Heart left ventricle (tissue), 13 donors: ENCODE results near the gene MMP10.

Experiments used
- POLR2A ChIP-seq, 2 donors: fragments of 450-650 bp; IDR thresholded peaks; one replicate each; pipeline ENCODE4 v1.6.1; 2017; ENCODE audit warnings: antibody characterized with exemption in 2 of 2, mild to moderate bottlenecking in 2 of 2, moderate library complexity in 2 of 2
- TF ChIP-seq, protein P1 (sequence below), 12 donors: fragments of 200-600 bp; sonication (generic) in 4 of 12; IDR thresholded peaks; one replicate each; pipeline versions ENCODE4 v1.5.0 to v1.8.0; 2018 to 2022; ENCODE audit warnings: antibody characterized with exemption in 12 of 12, mild to moderate bottlenecking in 5 of 12
- donor health status: ischemic (EF 13 %, LVEDD 7.1; RV severe dilation, severe dysfunction).
- donor health status: DM: no; HTN: yes; CAD: no.
- donor health status: DM: no; HTN: no; CAD: no.
- donor health status: ischemic (EF 25% LVEDD 6.9; RV normal size, moderate dysfunction).
- donor health status: ischemic (EF 25% LVEDD 5.7; RV mildly dilated, moderate dysfunction).
- donor health status: ischemic (EF 35%, LVEDD 5.7; RV mildly dilated, moderate dysfunction).
- donor health status: nonischemic (EF 11% LVEDD 7.7; RV severe dilation, severe dysfunction).
- donor health status: DM: yes; HTN: yes; CAD: no.
- donor health status: PGD.
- donor health status: ischemic (EF 29% LVEDD 5.4; RV normal size, mild dysfunction).
- donor health status: nonischemic (EF 23%, LVEDD 6.1; RV moderate dilation, normal function).

DNA sequence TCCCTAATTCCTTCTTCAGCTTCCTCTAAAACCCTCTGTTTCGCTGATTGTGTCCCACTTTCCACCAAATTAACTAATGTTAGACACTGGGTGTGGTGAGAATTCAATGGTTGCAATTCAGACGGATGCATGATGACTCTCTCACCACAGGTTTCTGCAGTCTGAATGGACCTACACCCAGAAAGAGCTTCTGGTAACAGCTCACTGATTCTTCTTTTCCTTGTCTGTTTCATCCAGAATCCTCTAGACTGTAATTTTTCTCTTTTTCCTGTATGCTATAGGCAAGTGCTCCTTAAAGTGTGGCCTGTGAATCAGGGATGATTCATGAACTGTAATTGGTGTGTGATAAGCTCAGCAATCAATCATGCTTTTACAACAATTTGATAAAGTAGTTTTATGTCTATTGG lies 18.1 kb downstream of the MMP10 start:
- TF ChIP-seq, protein P1, sequence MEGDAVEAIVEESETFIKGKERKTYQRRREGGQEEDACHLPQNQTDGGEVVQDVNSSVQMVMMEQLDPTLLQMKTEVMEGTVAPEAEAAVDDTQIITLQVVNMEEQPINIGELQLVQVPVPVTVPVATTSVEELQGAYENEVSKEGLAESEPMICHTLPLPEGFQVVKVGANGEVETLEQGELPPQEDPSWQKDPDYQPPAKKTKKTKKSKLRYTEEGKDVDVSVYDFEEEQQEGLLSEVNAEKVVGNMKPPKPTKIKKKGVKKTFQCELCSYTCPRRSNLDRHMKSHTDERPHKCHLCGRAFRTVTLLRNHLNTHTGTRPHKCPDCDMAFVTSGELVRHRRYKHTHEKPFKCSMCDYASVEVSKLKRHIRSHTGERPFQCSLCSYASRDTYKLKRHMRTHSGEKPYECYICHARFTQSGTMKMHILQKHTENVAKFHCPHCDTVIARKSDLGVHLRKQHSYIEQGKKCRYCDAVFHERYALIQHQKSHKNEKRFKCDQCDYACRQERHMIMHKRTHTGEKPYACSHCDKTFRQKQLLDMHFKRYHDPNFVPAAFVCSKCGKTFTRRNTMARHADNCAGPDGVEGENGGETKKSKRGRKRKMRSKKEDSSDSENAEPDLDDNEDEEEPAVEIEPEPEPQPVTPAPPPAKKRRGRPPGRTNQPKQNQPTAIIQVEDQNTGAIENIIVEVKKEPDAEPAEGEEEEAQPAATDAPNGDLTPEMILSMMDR (IDR thresholded peaks at IDR 0.05) = no peak
- TF ChIP-seq POLR2A (IDR thresholded peaks at IDR 0.05) = no peak
